IMR-90 (cell line): ENCODE data around the gene KLF16. TPM values are rescaled to one million over a fixed set of nuclear protein-coding genes. Genes with fewer than 3 reads are reported as not detected.

Experiments
- ATAC-seq: fragments of 200-7000 bp; cut with Tn5 transposase; 2 replicates; pipeline ENCODE4 v1.9.1; 2020; ENCODE audit warnings: low read depth, mild to moderate bottlenecking, moderate library complexity
- BruUV-seq: library from RNA; stranded (reverse); fragments of 400-500 nt; replicated peaks from 2 replicates; lab custom pipeline; 2021; lab: Mats Ljungman, UMichigan
- CTCF ChIA-PET: fragments of 300-600 bp; formaldehyde crosslinking; extraction: SDS; loops from one replicate; lab custom pipeline; 2021; ENCODE audit warnings: antibody characterized with exemption; lab: Yijun Ruan, JAX
- POLR2A ChIA-PET: fragments of 300-600 bp; sonication (Branson Sonifier 250); formaldehyde crosslinking; loops from one replicate; lab custom pipeline; 2022; ENCODE audit warnings: antibody characterized with exemption; ENCODE audit not compliant: unreplicated experiment; lab: Charles Lee
- DNase-seq: peaks from one replicate; pipeline ENCODE4 v3.0.0; 2013
- H2AFZ ChIP-seq: replicated peaks from 2 replicates; pipeline ENCODE3; 2013; ENCODE audit warnings: low read length, mild to moderate bottlenecking; ENCODE audit not compliant: poor library complexity
- H2AK5ac ChIP-seq: 2 replicates; pipeline ENCODE4 v1.6.1; 2013; ENCODE audit warnings: low read depth, low read length, inconsistent platforms
- H2AK9ac ChIP-seq: replicated peaks from 2 replicates; pipeline ENCODE3; 2013; ENCODE audit warnings: mild to moderate bottlenecking, low read depth, low read length, moderate library complexity; ENCODE audit not compliant: poor library complexity
- H2BK120ac ChIP-seq: 2 replicates; pipeline ENCODE4 v1.6.1; 2013; ENCODE audit warnings: low read depth, low read length, inconsistent platforms
- H2BK15ac ChIP-seq: 3 replicates; pipeline ENCODE4 v1.6.1; 2013; ENCODE audit warnings: low read depth, low read length, inconsistent platforms
- H2BK20ac ChIP-seq: 2 replicates; pipeline ENCODE4 v1.6.1; 2013; ENCODE audit warnings: low read depth, mild to moderate bottlenecking, inconsistent platforms, low read length, moderate library complexity
- H2BK5ac ChIP-seq: 2 replicates; pipeline ENCODE4 v1.6.1; 2013; ENCODE audit warnings: mild to moderate bottlenecking, low read depth, low read length, inconsistent platforms; ENCODE audit not compliant: poor library complexity, severe bottlenecking
- H3K14ac ChIP-seq: replicated peaks from 2 replicates; pipeline ENCODE4 v1.6.1; 2013; ENCODE audit warnings: low read depth, low read length, inconsistent platforms
- H3K18ac ChIP-seq: 2 replicates; pipeline ENCODE4 v1.6.1; 2013; ENCODE audit warnings: low read depth, low read length, control low read depth
- H3K23ac ChIP-seq: 2 replicates; pipeline ENCODE4 v1.6.1; 2013; ENCODE audit warnings: low read depth, low read length, inconsistent platforms
- H3K27ac ChIP-seq: 2 replicates; pipeline ENCODE4 v1.5.1; 2013; ENCODE audit warnings: mild to moderate bottlenecking, control low read depth, low read length; ENCODE audit not compliant: insufficient read depth
- H3K27me3 ChIP-seq: 2 replicates; pipeline ENCODE4 v1.6.1; 2013; ENCODE audit warnings: low read length; ENCODE audit not compliant: control insufficient read depth, insufficient read depth
- H3K36me3 ChIP-seq: 2 replicates; pipeline ENCODE4 v1.6.1; 2013; ENCODE audit warnings: low read length, mixed read lengths; ENCODE audit not compliant: control insufficient read depth, insufficient read depth
- H3K4ac ChIP-seq: 2 replicates; pipeline ENCODE4 v1.6.1; 2013; ENCODE audit warnings: low read depth, low read length, inconsistent platforms
- H3K4me1 ChIP-seq: 2 replicates; pipeline ENCODE4 v1.6.1; 2013; ENCODE audit warnings: low read length, mixed read lengths; ENCODE audit not compliant: control insufficient read depth, insufficient read depth
- H3K4me2 ChIP-seq: 2 replicates; pipeline ENCODE4 v1.6.1; 2013; ENCODE audit warnings: low read depth, mild to moderate bottlenecking, control low read depth, low read length, moderate library complexity
- H3K4me3 ChIP-seq: 2 replicates; pipeline ENCODE4 v1.5.1; 2013; ENCODE audit warnings: low read depth, mild to moderate bottlenecking, control low read depth, low read length, moderate library complexity; ENCODE audit not compliant: insufficient read depth
- H3K56ac ChIP-seq: 2 replicates; pipeline ENCODE4 v1.6.1; 2013; ENCODE audit warnings: low read length, inconsistent platforms; ENCODE audit not compliant: insufficient read depth; ENCODE audit errors: extremely low read depth
- H3K79me1 ChIP-seq, 2 experiments: 2 replicates each; pipeline ENCODE4 v1.6.1; 2013; ENCODE audit warnings: low read length in 2 of 2, inconsistent platforms in 1 of 2, low read depth in 1 of 2
- H3K9ac ChIP-seq: 2 replicates; pipeline ENCODE4 v1.6.1; 2013; ENCODE audit warnings: low read depth, low read length, control low read depth
- H3K9me1 ChIP-seq: 2 replicates; pipeline ENCODE4 v1.6.1; 2013; ENCODE audit warnings: low read length, inconsistent platforms; ENCODE audit not compliant: insufficient read depth
- H3K9me3 ChIP-seq: 2 replicates; pipeline ENCODE4 v1.6.1; 2013; ENCODE audit warnings: low read length; ENCODE audit not compliant: control insufficient read depth, insufficient read depth
- H4K20me1 ChIP-seq: 2 replicates; pipeline ENCODE4 v1.6.1; 2013; ENCODE audit warnings: low read length, inconsistent platforms; ENCODE audit not compliant: insufficient read depth
- H4K5ac ChIP-seq: 2 replicates; pipeline ENCODE4 v1.6.1; 2013; ENCODE audit warnings: mild to moderate bottlenecking, low read depth, low read length, control low read depth
- H4K8ac ChIP-seq, 2 experiments: 2 replicates each; pipeline ENCODE4 v1.6.1; 2013; ENCODE audit warnings: low read depth in 2 of 2, low read length in 2 of 2, control low read depth in 1 of 2, inconsistent platforms in 1 of 2
- H4K91ac ChIP-seq: 2 replicates; pipeline ENCODE4 v1.6.1; 2013; ENCODE audit warnings: low read depth, low read length, inconsistent platforms; ENCODE audit not compliant: insufficient read depth
- BHLHE40 ChIP-seq: fragments of 150-350 bp; IDR thresholded peaks from 2 replicates; pipeline ENCODE4 v1.6.1; 2016; ENCODE audit warnings: mild to moderate bottlenecking, low read depth, low read length
- CEBPB ChIP-seq: IDR thresholded peaks from 2 replicates; pipeline ENCODE4 v1.6.1; 2012; ENCODE audit warnings: low read depth, low read length, improper control_type of control experiment
- CHD1 ChIP-seq: IDR thresholded peaks from 2 replicates; pipeline ENCODE4 v1.6.1; 2012; ENCODE audit warnings: low read depth, low read length, improper control_type of control experiment
- FOS ChIP-seq: fragments of 150-350 bp; IDR thresholded peaks from 2 replicates; pipeline ENCODE4 v1.6.1; 2016; ENCODE audit warnings: low read depth, low read length
- MAFK ChIP-seq: IDR thresholded peaks from 2 replicates; pipeline ENCODE4 v1.6.1; 2012; ENCODE audit warnings: low read depth, low read length, improper control_type of control experiment
- MAZ ChIP-seq: IDR thresholded peaks from 2 replicates; pipeline ENCODE4 v1.6.1; 2012; ENCODE audit warnings: low read depth, mild to moderate bottlenecking, low read length, improper control_type of control experiment, moderate library complexity, borderline replicate concordance
- MXI1 ChIP-seq: IDR thresholded peaks from 2 replicates; pipeline ENCODE4 v1.6.1; 2012; ENCODE audit warnings: low read depth, mild to moderate bottlenecking, low read length, moderate library complexity, borderline replicate concordance
- NFE2L2 ChIP-seq: fragments of 150-350 bp; IDR thresholded peaks from 2 replicates; pipeline ENCODE4 v1.6.1; 2016; ENCODE audit warnings: low read depth, mild to moderate bottlenecking, low read length
- POLR2A ChIP-seq: IDR thresholded peaks from 2 replicates; pipeline ENCODE4 v1.6.1; 2012; ENCODE audit warnings: mild to moderate bottlenecking, low read depth, low read length
- RAD21 ChIP-seq: IDR thresholded peaks from 2 replicates; pipeline ENCODE4 v1.6.1; 2012; ENCODE audit warnings: low read length, improper control_type of control experiment
- RCOR1 ChIP-seq: IDR thresholded peaks from 2 replicates; pipeline ENCODE4 v1.6.1; 2012; ENCODE audit warnings: mild to moderate bottlenecking, low read length, improper control_type of control experiment; ENCODE audit not compliant: insufficient replicate concordance
- RFX5 ChIP-seq: IDR thresholded peaks from 2 replicates; pipeline ENCODE4 v1.8.0; 2012; ENCODE audit warnings: low read depth, mild to moderate bottlenecking, low read length, moderate library complexity
- SMC3 ChIP-seq: fragments of 150-350 bp; IDR thresholded peaks from 2 replicates; pipeline ENCODE4 v1.6.1; 2016; ENCODE audit warnings: low read depth, mild to moderate bottlenecking, antibody characterized with exemption, low read length, moderate library complexity
- WGBS, 2 experiments: methylation state at CpG; one replicate each; pipeline versions ENCODE4 v1.1.5 to v1.1.7; 2013; ENCODE audit warnings: missing lambda C conversion rate in 2 of 2; ENCODE audit not compliant: insufficient read length in 1 of 2; ENCODE audit errors: extremely low coverage in 2 of 2; 5-methylcytosine and 5-hydroxymethylcytosine counted together
- dilution Hi-C: fragments of 300-500 bp; cut with HindIII; formaldehyde crosslinking; loops from one replicate; pipeline ENCODE4 v1.14.3; 2018; ENCODE audit warnings: low sequenced_read_pairs; ENCODE audit not compliant: unreplicated experiment
- in situ Hi-C: fragments of 300-500 bp; cut with MboI; formaldehyde crosslinking; loops from 3 replicates; pipeline ENCODE4 v1.14.3; 2019; ENCODE audit warnings: low sequenced_read_pairs, inconsistent platforms, mixed read lengths
- intact Hi-C: fragments of 100-400 bp; cut with micrococcal nuclease; formaldehyde crosslinking; loops from 2 replicates; pipeline ENCODE4 v1.10.0; 2022
- polyA plus RNA-seq, 3 experiments: library from polyadenylated mRNA; depleted of rRNA; stranded (reverse); fragments of >200 nt; gene quantifications; 2 replicates each; pipeline ENCODE4 v1.2.3, GENCODE V29; 2012; ENCODE audit warnings: low replicate concordance in 1 of 3
- total RNA-seq: library from RNA; depleted of rRNA; stranded (reverse); fragments of >200 nt; gene quantifications from 2 replicates; pipeline ENCODE4 v1.2.3, GENCODE V29; 2012
- TF ChIP-seq, protein P1 (sequence below): fragments of 150-350 bp; IDR thresholded peaks from 2 replicates; pipeline ENCODE4 v1.6.1; 2016; ENCODE audit warnings: low read depth, mild to moderate bottlenecking, low read length, moderate library complexity, borderline replicate concordance
- TF ChIP-seq, protein P2 (sequence below): conservative IDR thresholded peaks from 2 replicates; pipeline ENCODE4 v1.5.1; 2012; ENCODE audit warnings: mild to moderate bottlenecking, low read depth, low read length, improper control_type of control experiment
- TF ChIP-seq, protein P3 (sequence below): fragments of 150-350 bp; IDR thresholded peaks from 2 replicates; pipeline ENCODE4 v1.6.1; 2017; ENCODE audit warnings: mild to moderate bottlenecking, antibody characterized with exemption, low read length, low read depth

The KLF16 gene
- total and polyA plus RNA-seq, 2 of the 4 experiments (the other 2 are of a cell fraction) = 0.90 to 13.1 TPM

DNA sequence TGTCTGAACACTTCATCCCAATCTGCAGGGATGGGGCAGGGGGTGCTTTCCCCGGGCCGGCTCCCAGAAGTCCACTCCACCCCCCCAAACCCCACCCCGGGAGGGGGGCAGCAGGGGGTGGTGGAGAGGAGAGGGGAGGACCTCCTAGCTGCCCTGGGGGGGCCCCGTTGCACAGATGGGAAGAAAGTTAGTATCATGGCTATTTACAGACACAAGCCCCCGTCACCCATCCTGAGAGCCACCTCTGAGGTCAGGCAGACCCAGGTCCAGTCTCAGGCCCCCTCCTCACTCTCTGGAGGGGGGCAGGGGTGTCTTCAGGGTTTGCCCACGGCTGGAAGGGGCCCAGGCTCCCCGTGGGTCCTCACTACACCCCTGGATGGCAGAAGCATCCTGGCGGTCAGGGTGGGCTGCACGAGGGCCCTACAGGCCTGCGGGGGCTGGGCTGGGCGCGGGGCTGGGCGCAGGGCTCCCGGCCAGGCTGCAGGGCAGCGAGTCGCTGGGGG lies 9.3 kb downstream of the KLF16 start:
- Histone ChIP-seq H3K4me3 (no peak overlapping the region), H3K23ac (no peak overlapping the region), H2BK5ac (no peak overlapping the region), H4K20me1 (peaks cover 59% of the 10 kb centered on the region), H3K27ac (no peak overlapping the region), H2AFZ (no peak overlapping the region), H2BK120ac (no peak overlapping the region), H3K4me2 (no peak overlapping the region), H3K14ac (no peak overlapping the region), H4K91ac (no peak overlapping the region), H3K56ac (no peak overlapping the region), H3K27me3 (no peaks in the 10 kb centered on the region), H2AK9ac (peak overlapping the region; percentile 78), H2BK20ac (no peak overlapping the region), H4K8ac (no peak overlapping the region), H2AK5ac (no peak overlapping the region), H3K36me3 (no peaks in the 10 kb centered on the region), H3K9me3 (no peaks in the 10 kb centered on the region), H3K4ac (no peak overlapping the region), H3K18ac (no peak overlapping the region), H2BK15ac (no peak overlapping the region), H3K4me1 (peaks cover 38% of the 10 kb centered on the region), H3K9me1 (peaks cover 7% of the 10 kb centered on the region; the same call in 1 of the 2 replicates), H3K79me1 (peaks cover 16 to 80% of the 10 kb centered on the region in 2 experiments), H4K5ac (no peak overlapping the region), H3K9ac (no peak overlapping the region)
- 71% methylated on average over 9 of the region's 16 CpGs; no CpG with 5 or more reads in 1 of the 2 experiments for WGBS, 2 experiments
- ChIA-PET POLR2A (no interaction called here), CTCF (no interaction called here)
- TF ChIP-seq MAZ = no peak
- TF ChIP-seq CEBPB = no peak
- TF ChIP-seq, protein P1, sequence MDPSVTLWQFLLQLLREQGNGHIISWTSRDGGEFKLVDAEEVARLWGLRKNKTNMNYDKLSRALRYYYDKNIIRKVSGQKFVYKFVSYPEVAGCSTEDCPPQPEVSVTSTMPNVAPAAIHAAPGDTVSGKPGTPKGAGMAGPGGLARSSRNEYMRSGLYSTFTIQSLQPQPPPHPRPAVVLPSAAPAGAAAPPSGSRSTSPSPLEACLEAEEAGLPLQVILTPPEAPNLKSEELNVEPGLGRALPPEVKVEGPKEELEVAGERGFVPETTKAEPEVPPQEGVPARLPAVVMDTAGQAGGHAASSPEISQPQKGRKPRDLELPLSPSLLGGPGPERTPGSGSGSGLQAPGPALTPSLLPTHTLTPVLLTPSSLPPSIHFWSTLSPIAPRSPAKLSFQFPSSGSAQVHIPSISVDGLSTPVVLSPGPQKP = no peak
- TF ChIP-seq CHD1 = no peak
- TF ChIP-seq MXI1 = no peak
- no peak for TF ChIP-seq NFE2L2
- no peak for TF ChIP-seq RCOR1
- TF ChIP-seq BHLHE40 = no peak
- TF ChIP-seq SMC3 = no peak
- no peak for TF ChIP-seq FOS
- no peak for TF ChIP-seq RAD21
- TF ChIP-seq MAFK = no peak
- no peak for TF ChIP-seq RFX5
- TF ChIP-seq, protein P2, sequence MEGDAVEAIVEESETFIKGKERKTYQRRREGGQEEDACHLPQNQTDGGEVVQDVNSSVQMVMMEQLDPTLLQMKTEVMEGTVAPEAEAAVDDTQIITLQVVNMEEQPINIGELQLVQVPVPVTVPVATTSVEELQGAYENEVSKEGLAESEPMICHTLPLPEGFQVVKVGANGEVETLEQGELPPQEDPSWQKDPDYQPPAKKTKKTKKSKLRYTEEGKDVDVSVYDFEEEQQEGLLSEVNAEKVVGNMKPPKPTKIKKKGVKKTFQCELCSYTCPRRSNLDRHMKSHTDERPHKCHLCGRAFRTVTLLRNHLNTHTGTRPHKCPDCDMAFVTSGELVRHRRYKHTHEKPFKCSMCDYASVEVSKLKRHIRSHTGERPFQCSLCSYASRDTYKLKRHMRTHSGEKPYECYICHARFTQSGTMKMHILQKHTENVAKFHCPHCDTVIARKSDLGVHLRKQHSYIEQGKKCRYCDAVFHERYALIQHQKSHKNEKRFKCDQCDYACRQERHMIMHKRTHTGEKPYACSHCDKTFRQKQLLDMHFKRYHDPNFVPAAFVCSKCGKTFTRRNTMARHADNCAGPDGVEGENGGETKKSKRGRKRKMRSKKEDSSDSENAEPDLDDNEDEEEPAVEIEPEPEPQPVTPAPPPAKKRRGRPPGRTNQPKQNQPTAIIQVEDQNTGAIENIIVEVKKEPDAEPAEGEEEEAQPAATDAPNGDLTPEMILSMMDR = no peak
- TF ChIP-seq, protein P3, sequence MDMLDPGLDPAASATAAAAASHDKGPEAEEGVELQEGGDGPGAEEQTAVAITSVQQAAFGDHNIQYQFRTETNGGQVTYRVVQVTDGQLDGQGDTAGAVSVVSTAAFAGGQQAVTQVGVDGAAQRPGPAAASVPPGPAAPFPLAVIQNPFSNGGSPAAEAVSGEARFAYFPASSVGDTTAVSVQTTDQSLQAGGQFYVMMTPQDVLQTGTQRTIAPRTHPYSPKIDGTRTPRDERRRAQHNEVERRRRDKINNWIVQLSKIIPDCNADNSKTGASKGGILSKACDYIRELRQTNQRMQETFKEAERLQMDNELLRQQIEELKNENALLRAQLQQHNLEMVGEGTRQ = no peak
- no peak for TF ChIP-seq POLR2A
- in situ Hi-C loops (no loop called here), dilution Hi-C loops (no loop called here), intact Hi-C loops (no loop called here)
- no peak for DNase-seq
- BruUV-seq = no TSS peak
- ATAC-seq = no peak
